WTC11 (cell line): ENCODE data around the gene FES. TPM values are rescaled to one million over a fixed set of nuclear protein-coding genes. Genes with fewer than 3 reads are reported as not detected.

Source experiments
- ATAC-seq: fragments of 200-7000 bp; cut with Tn5 transposase; 2 replicates; pipeline ENCODE4 v1.10.0; 2021; ENCODE audit warnings: mild to moderate bottlenecking, moderate library complexity
- Bru-seq: library from RNA; stranded (reverse); fragments of 400-500 nt; gene quantifications from one replicate; lab custom pipeline; 2021; lab: Mats Ljungman, UMichigan
- CTCF ChIA-PET: fragments of 300-600 bp; sonication (Branson Sonifier 250); formaldehyde crosslinking; loops from one replicate; lab custom pipeline; 2021; ENCODE audit warnings: antibody characterized with exemption; lab: Charles Lee
- POLR2A ChIA-PET: fragments of 350-600 bp; sonication (Branson Sonifier 250); formaldehyde crosslinking; loops from one replicate; lab custom pipeline; 2021; ENCODE audit warnings: antibody characterized with exemption; lab: Charles Lee
- DNase-seq: peaks from one replicate; pipeline ENCODE4 v3.0.0; 2021; ENCODE audit warnings: low spot score
- H3K27ac Mint-ChIP-seq: 2 replicates; pipeline ENCODE4 v1.8.0; 2021; ENCODE audit warnings: mixed read lengths
- H3K27me3 Mint-ChIP-seq: 2 replicates; pipeline ENCODE4 v1.8.0; 2021; ENCODE audit warnings: low read depth, mild to moderate bottlenecking, moderate library complexity, mixed read lengths
- H3K36me3 Mint-ChIP-seq: 2 replicates; pipeline ENCODE4 v1.8.0; 2021; ENCODE audit warnings: mixed read lengths
- H3K4me1 Mint-ChIP-seq: 2 replicates; pipeline ENCODE4 v1.8.0; 2022; ENCODE audit warnings: mixed read lengths
- H3K4me3 Mint-ChIP-seq: 2 replicates; pipeline ENCODE4 v1.8.0; 2021; ENCODE audit warnings: mild to moderate bottlenecking, moderate library complexity, mixed read lengths
- H3K9me3 Mint-ChIP-seq: 2 replicates; pipeline ENCODE4 v1.8.0; 2021; ENCODE audit warnings: mixed read lengths
- ATF2 ChIP-seq: sonication (generic); formaldehyde crosslinking; IDR thresholded peaks from 2 replicates; pipeline ENCODE4 v1.8.1; 2022; ENCODE audit warnings: low read depth, missing genetic modification reagents, borderline replicate concordance
- E2F4 ChIP-seq: sonication (generic); formaldehyde crosslinking; IDR thresholded peaks from 2 replicates; pipeline ENCODE4 v1.8.1; 2022; ENCODE audit warnings: low read depth, mild to moderate bottlenecking, moderate library complexity, missing genetic modification reagents, borderline replicate concordance
- E2F5 ChIP-seq: sonication (generic); formaldehyde crosslinking; IDR thresholded peaks from 2 replicates; pipeline ENCODE4 v1.8.1; 2022; ENCODE audit warnings: mild to moderate bottlenecking, moderate library complexity, missing genetic modification reagents
- ETV6 ChIP-seq: sonication (generic); formaldehyde crosslinking; IDR thresholded peaks from 2 replicates; pipeline ENCODE4 v1.8.1; 2022; ENCODE audit warnings: mild to moderate bottlenecking, missing genetic modification reagents
- FOXJ3 ChIP-seq: sonication (generic); formaldehyde crosslinking; IDR thresholded peaks from 2 replicates; pipeline ENCODE4 v1.9.0; 2021; ENCODE audit warnings: missing genetic modification reagents, mild to moderate bottlenecking, borderline replicate concordance
- GTF2I ChIP-seq: fragments of 250-450 bp; sonication (Bioruptor Pico); conservative IDR thresholded peaks from 2 replicates; pipeline ENCODE4 v1.4.0; 2021; ENCODE audit warnings: mild to moderate bottlenecking
- IRF1 ChIP-seq: sonication (generic); formaldehyde crosslinking; IDR thresholded peaks from 2 replicates; pipeline ENCODE4 v1.8.0; 2023; ENCODE audit warnings: missing genetic modification reagents
- JAZF1 ChIP-seq: fragments of 250-450 bp; sonication (Bioruptor Pico); IDR thresholded peaks from 2 replicates; pipeline ENCODE4 v1.9.0; 2021; ENCODE audit warnings: moderate library complexity, mild to moderate bottlenecking, inconsistent platforms
- JUN ChIP-seq: sonication (generic); formaldehyde crosslinking; IDR thresholded peaks from 2 replicates; pipeline ENCODE4 v1.8.0; 2023; ENCODE audit warnings: mild to moderate bottlenecking, missing genetic modification reagents
- MYBL2 ChIP-seq: sonication (generic); formaldehyde crosslinking; IDR thresholded peaks from 2 replicates; pipeline ENCODE4 v1.8.1; 2023; ENCODE audit warnings: mild to moderate bottlenecking, moderate library complexity, missing genetic modification reagents
- OVOL2 ChIP-seq: fragments of 250-450 bp; sonication (Bioruptor Pico); IDR thresholded peaks from 2 replicates; pipeline ENCODE4 v1.9.0; 2021; ENCODE audit warnings: mild to moderate bottlenecking, borderline replicate concordance
- PRDM15 ChIP-seq: sonication (generic); formaldehyde crosslinking; IDR thresholded peaks from 2 replicates; pipeline ENCODE4 v1.8.0; 2022; ENCODE audit warnings: missing genetic modification reagents
- PRRX2 ChIP-seq: fragments of 250-450 bp; sonication (Bioruptor Pico); IDR thresholded peaks from 2 replicates; pipeline ENCODE4 v1.8.0; 2021; ENCODE audit warnings: mild to moderate bottlenecking
- RORB ChIP-seq: fragments of 250-450 bp; sonication (Bioruptor Pico); IDR thresholded peaks from 2 replicates; pipeline ENCODE4 v1.9.0; 2021; ENCODE audit warnings: mild to moderate bottlenecking
- TCF7 ChIP-seq: sonication (generic); formaldehyde crosslinking; IDR thresholded peaks from 2 replicates; pipeline ENCODE4 v1.8.0; 2022; ENCODE audit warnings: mild to moderate bottlenecking, low read depth, missing genetic modification reagents, moderate library complexity
- USF2 ChIP-seq: sonication (generic); formaldehyde crosslinking; IDR thresholded peaks from 2 replicates; pipeline ENCODE4 v1.8.1; 2023; ENCODE audit warnings: mild to moderate bottlenecking, missing genetic modification reagents, moderate library complexity
- ZBTB21 ChIP-seq: sonication (generic); formaldehyde crosslinking; IDR thresholded peaks from 2 replicates; pipeline ENCODE4 v1.8.1; 2023; ENCODE audit warnings: mild to moderate bottlenecking, missing genetic modification reagents, borderline replicate concordance
- ZNF263 ChIP-seq: sonication (generic); formaldehyde crosslinking; IDR thresholded peaks from 2 replicates; pipeline ENCODE4 v1.8.1; 2022; ENCODE audit warnings: low read depth, mild to moderate bottlenecking, moderate library complexity, missing genetic modification reagents
- ZNF396 ChIP-seq: fragments of 250-450 bp; sonication (Bioruptor Pico); IDR thresholded peaks from 2 replicates; pipeline ENCODE4 v1.8.0; 2021; ENCODE audit warnings: mild to moderate bottlenecking, moderate library complexity, borderline replicate concordance
- ZNF532 ChIP-seq: fragments of 250-450 bp; sonication (Bioruptor Pico); IDR thresholded peaks from 2 replicates; pipeline ENCODE4 v1.9.0; 2021; ENCODE audit warnings: mild to moderate bottlenecking, borderline replicate concordance
- ZNF671 ChIP-seq: fragments of 250-450 bp; sonication (Bioruptor Pico); IDR thresholded peaks from 2 replicates; pipeline ENCODE4 v1.8.0; 2021; ENCODE audit warnings: mild to moderate bottlenecking
- long read RNA-seq, 3 experiments: library from RNA in 1 of 3; library from capped mRNA in 1 of 3; library from polyadenylated mRNA in 1 of 3; unstranded in 2 of 3; stranded (forward) in 1 of 3; transcript quantifications; one replicate each; pipeline ENCODE4 v2.0.0, GENCODE V29; 2021
- total RNA-seq: library from RNA; stranded (reverse); gene quantifications from 3 replicates; pipeline ENCODE4 v1.2.3, GENCODE V29; 2021

FES gene
- total RNA-seq (9.7 to 10.2 TPM (median 10.0 TPM) in 3 replicates), Bru-seq, nascent RNA (percentile 39 among the genes with signal in this experiment)
- long read RNA-seq, experiment 1, transcript FES-201 (19 exons, 2,829 nt) = major isoform, 10 of 40 reads
- long read RNA-seq, experiment 1, partial matches to known transcripts = 1 of 40 reads
- long read RNA-seq, experiment 1, other reads (novel, unspliced or antisense) = 28 of 40 reads
- long read RNA-seq, experiment 2, partial matches to known transcripts = 2 of 6 reads
- long read RNA-seq, experiment 2, other reads (novel, unspliced or antisense) = 4 of 6 reads
- long read RNA-seq, experiment 3, partial matches to known transcripts = 0 of 1 reads
- long read RNA-seq, experiment 3, other reads (novel, unspliced or antisense) = 1 of 1 reads

- no peak within 1 kb of the TSS for H3K27ac Mint-ChIP-seq
- POLR2A ChIA-PET = interaction anchor here (0.6 to 2.7 kb wide), 3 partner anchors 15 to 170 kb away, joined by 4 to 8 read pairs (median 5); partner anchors contain the start of genes BLM and FURIN
- no peak for TF ChIP-seq GTF2I (CRISPR knock-in tag)
- no peak for TF ChIP-seq JAZF1 (CRISPR knock-in tag)
- TF ChIP-seq E2F5 (CRISPR knock-in tag) = no peak
- TF ChIP-seq ZNF671 (CRISPR knock-in tag) = no peak
- TF ChIP-seq MYBL2 (CRISPR knock-in tag) = peak; percentile 89
- no peak for TF ChIP-seq JUN
- peak; percentile 60; the same call in 1 of the 2 replicates for TF ChIP-seq PRDM15 (CRISPR knock-in tag)
- no peak for TF ChIP-seq IRF1 (CRISPR knock-in tag)
- no peak for TF ChIP-seq USF2 (CRISPR knock-in tag)
- TF ChIP-seq ATF2 (CRISPR knock-in tag) = no peak
- TF ChIP-seq ZBTB21 (CRISPR knock-in tag) = peak; percentile 18; the same call in 1 of the 2 replicates
- TF ChIP-seq OVOL2 (CRISPR knock-in tag) = no peak
- no peak for TF ChIP-seq PRRX2
- TF ChIP-seq ZNF532 = no peak
- TF ChIP-seq ZNF396 = no peak
- TF ChIP-seq ZNF263 (CRISPR knock-in tag) = no peak
- 0 out of 2 replicates have a peak, but pooled peaks have one; percentile 14 for TF ChIP-seq E2F4 (CRISPR knock-in tag)
- no peak for TF ChIP-seq TCF7 (CRISPR knock-in tag)
- no peak for TF ChIP-seq FOXJ3 (CRISPR knock-in tag)
- TF ChIP-seq RORB = no peak
- TF ChIP-seq ETV6 = no peak
Measured at GRCh38 chr15:90883976-90884718, at the start of gene FES. FES (plus strand) TSS chr15:90884504; CDS start chr15:90885046, 542 bp downstream.

More at GRCh38 chr15:90883976-90884718, at the start of gene FES:
- peaks cover 7% of the 10 kb centered on the region; the same call in 1 of the 2 replicates for H3K36me3 Mint-ChIP-seq
- H3K4me1 Mint-ChIP-seq = peaks cover 22% of the 10 kb centered on the region
- peak; percentile 67 for ATAC-seq
- CTCF ChIA-PET = interaction anchor here (0.6 to 4.9 kb wide), 19 partner anchors 11 to 583 kb away, joined by 3 to 75 read pairs (median 12); partner anchors contain the start of genes BLM, FURIN, HDDC3 and MAN2A2
- peak; percentile 67 for DNase-seq
- no peaks in the 10 kb centered on the region for H3K27me3 Mint-ChIP-seq
- no peaks in the 10 kb centered on the region for H3K9me3 Mint-ChIP-seq
- H3K4me3 Mint-ChIP-seq = peak within 1 kb of the TSS; percentile 45
